CD4-positive, alpha-beta T cell treated with Interleukin-6 for 4 hours (primary cell): Measurements from ENCODE around the gene SPON1.
"Not testable (repeated sequence)": the region's sequence is repeated elsewhere in the genome, so short reads cannot be mapped to it uniquely, and the experiment has no call there.

Experiments used
- DNase-seq: peaks from one replicate; pipeline ENCODE4 v3.0.0-alpha.2; 2020; ENCODE audit warnings: mixed read lengths

The SPON1 gene

GRCh38 chr11:13984616-13985450, 22.3 kb downstream of the SPON1 start:
- DNase-seq, result no peak

- DNase-seq, result not testable (repeated sequence)
These were observed 24.2 kb downstream of the SPON1 start for GRCh38 chr11:13986695-13987094.

- not testable (repeated sequence) for DNase-seq
These were observed 29.8 kb downstream of the SPON1 start for GRCh38 chr11:13992158-13992856.

- no peak for DNase-seq
These were observed 30.7 kb downstream of the SPON1 start for GRCh38 chr11:13993096-13993765.

GRCh38 chr11:13997881-13998280, 35.4 kb downstream of the SPON1 start:
- DNase-seq, result no peak

- DNase-seq, result no peak
These were observed 37.2 kb downstream of the SPON1 start for GRCh38 chr11:13999704-14000103.

GRCh38 chr11:14001597-14001996, 39.1 kb downstream of the SPON1 start:
- no peak for DNase-seq

GRCh38 chr11:14007566-14007965, 45.0 kb downstream of the SPON1 start:
- DNase-seq, result no peak

- no peak for DNase-seq
These were observed 48.1 kb downstream of the SPON1 start for GRCh38 chr11:14010665-14011064.

GRCh38 chr11:14012846-14013245, 50.3 kb downstream of the SPON1 start:
- DNase-seq, result no peak

- DNase-seq, result no peak
These were observed 53.2 kb downstream of the SPON1 start for GRCh38 chr11:14015711-14016110.

GRCh38 chr11:14018441-14018840, 55.9 kb downstream of the SPON1 start:
- DNase-seq, result no peak

GRCh38 chr11:14021738-14022137, 59.2 kb downstream of the SPON1 start:
- no peak for DNase-seq

- no peak for DNase-seq
These were observed 59.7 kb downstream of the SPON1 start for GRCh38 chr11:14022251-14022650.

GRCh38 chr11:14022821-14023220, 60.3 kb downstream of the SPON1 start:
- DNase-seq, result no peak

- DNase-seq, result no peak
These were observed 64.4 kb downstream of the SPON1 start for GRCh38 chr11:14026961-14027360.

- DNase-seq, result no peak
These were observed 65.0 kb downstream of the SPON1 start for GRCh38 chr11:14027525-14027924.

GRCh38 chr11:14029440-14029839, 66.9 kb downstream of the SPON1 start:
- no peak for DNase-seq

GRCh38 chr11:14029971-14030920, 67.7 kb downstream of the SPON1 start:
- no peak for DNase-seq

- not testable (repeated sequence) for DNase-seq
These were observed 73.0 kb downstream of the SPON1 start for GRCh38 chr11:14035526-14035925.

- DNase-seq, result no peak
These were observed 73.9 kb downstream of the SPON1 start for GRCh38 chr11:14036469-14036868.

GRCh38 chr11:14041040-14041439, 78.5 kb downstream of the SPON1 start:
- no peak for DNase-seq

GRCh38 chr11:14041565-14041964, 79.0 kb downstream of the SPON1 start:
- no peak for DNase-seq
